Loucy (cell line): Measurements from ENCODE around the gene ATF6.

ENCODE experiments used
- H2AFZ ChIP-seq: fragments of 200-600 bp; sonication (generic); 2 replicates; pipeline ENCODE4 v1.6.0; 2016; ENCODE audit warnings: antibody characterized with exemption, mild to moderate bottlenecking, low read length, moderate library complexity
- H3F3A ChIP-seq: fragments of 200-600 bp; 2 replicates; pipeline ENCODE4 v1.6.0; 2016; ENCODE audit warnings: antibody characterized with exemption, low read depth, mild to moderate bottlenecking
- H3K27me3 ChIP-seq: fragments of 200-600 bp; sonication (generic); 2 replicates; pipeline ENCODE4 v1.6.1; 2014; ENCODE audit warnings: low read length, mild to moderate bottlenecking; ENCODE audit not compliant: insufficient read depth, poor library complexity, severe bottlenecking
- H3K36me3 ChIP-seq: fragments of 200-600 bp; sonication (generic); 2 replicates; pipeline ENCODE4 v1.6.1; 2016; ENCODE audit warnings: low read length; ENCODE audit not compliant: insufficient read depth
- H3K4me1 ChIP-seq: fragments of 200-600 bp; sonication (generic); 2 replicates; pipeline ENCODE4 v1.5.1; 2014; ENCODE audit warnings: low read length, mild to moderate bottlenecking; ENCODE audit not compliant: insufficient read depth, poor library complexity, severe bottlenecking
- H3K4me2 ChIP-seq: fragments of 200-600 bp; sonication (generic); 2 replicates; pipeline ENCODE4 v1.6.0; 2014; ENCODE audit warnings: antibody characterized with exemption, low read length, low read depth, mild to moderate bottlenecking; ENCODE audit not compliant: poor library complexity, severe bottlenecking
- H3K4me3 ChIP-seq: fragments of 200-600 bp; sonication (generic); 2 replicates; pipeline ENCODE4 v1.5.1; 2014; ENCODE audit warnings: low read length, mild to moderate bottlenecking, mixed read lengths; ENCODE audit not compliant: poor library complexity, severe bottlenecking
- H3K79me2 ChIP-seq: fragments of 200-600 bp; sonication (generic); 2 replicates; pipeline ENCODE4 v1.6.1; 2014; ENCODE audit warnings: low read length; ENCODE audit not compliant: insufficient read depth
- H3K9ac ChIP-seq: fragments of 200-600 bp; sonication (generic); 2 replicates; pipeline ENCODE4 v1.6.0; 2014; ENCODE audit warnings: mild to moderate bottlenecking, low read depth, low read length, moderate library complexity; ENCODE audit not compliant: poor library complexity, severe bottlenecking
- H3K9me2 ChIP-seq: fragments of 200-600 bp; sonication (generic); replicated peaks from 2 replicates; pipeline ENCODE4 v1.6.1; 2016; ENCODE audit warnings: low read depth, low read length, mixed read lengths
- H3K9me3 ChIP-seq: fragments of 200-600 bp; sonication (generic); 2 replicates; pipeline ENCODE4 v1.6.1; 2014; ENCODE audit warnings: mild to moderate bottlenecking, antibody characterized with exemption, low read length, low read depth; ENCODE audit not compliant: insufficient read depth
- H4K20me1 ChIP-seq: fragments of 200-600 bp; sonication (generic); 2 replicates; pipeline ENCODE4 v1.6.0; 2014; ENCODE audit warnings: antibody characterized with exemption, low read length, mild to moderate bottlenecking; ENCODE audit not compliant: insufficient read depth, poor library complexity, severe bottlenecking
- CTCF ChIP-seq: fragments of 200-600 bp; sonication (generic); conservative IDR thresholded peaks from 2 replicates; pipeline ENCODE4 v1.5.1; 2014; ENCODE audit warnings: mild to moderate bottlenecking, antibody characterized with exemption, low read length
- EZH2phosphoT487 ChIP-seq: fragments of 200-600 bp; IDR thresholded peaks from 2 replicates; pipeline ENCODE4 v1.6.1; 2018; ENCODE audit warnings: antibody characterized with exemption, mild to moderate bottlenecking, moderate library complexity, borderline replicate concordance

The ATF6 gene

DNA sequence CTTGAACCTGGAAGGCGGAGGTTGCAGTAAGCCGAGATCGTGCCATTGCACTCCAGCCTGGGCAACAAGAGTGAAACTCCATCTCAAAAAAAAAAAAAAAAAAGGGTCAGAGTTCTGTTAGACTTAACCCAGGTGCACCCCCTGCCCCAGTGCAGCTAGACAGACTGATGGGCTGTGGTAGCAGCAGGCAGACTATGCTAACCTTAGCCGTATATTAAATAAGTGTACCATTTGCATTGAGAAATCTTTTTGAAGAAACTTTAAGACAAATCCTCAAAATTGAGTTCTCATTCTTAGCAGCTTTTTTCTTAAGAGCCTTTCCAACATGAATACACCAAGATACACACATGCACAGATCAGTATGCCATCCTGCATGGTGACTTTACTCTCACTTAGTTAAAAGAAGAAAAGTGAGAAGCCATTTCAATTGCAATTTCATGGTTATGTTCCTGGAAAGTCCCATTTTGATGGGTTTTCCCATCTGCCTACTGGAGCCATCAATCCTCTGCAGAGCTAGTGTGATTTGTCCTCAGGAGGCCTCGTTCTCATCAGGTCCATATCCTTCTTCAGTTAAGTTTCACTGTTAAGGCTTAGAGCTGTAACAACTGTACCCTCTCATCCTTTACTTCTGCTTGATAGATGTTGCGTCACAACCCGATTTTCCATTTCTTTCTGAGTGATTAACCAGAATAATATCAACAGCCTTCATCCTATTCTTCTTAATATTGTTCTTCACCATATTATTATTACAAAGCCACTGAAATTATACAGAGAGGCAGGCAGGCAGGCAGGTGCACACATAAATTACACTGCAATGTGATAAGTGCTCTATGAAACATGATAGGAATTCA is 37.5 kb upstream of the ATF6 start:
- no peaks in the 10 kb centered on the region for H3K79me2 ChIP-seq
- no peak for TF ChIP-seq CTCF
- TF ChIP-seq EZH2phosphoT487 = no peak
- 0 out of 2 replicates have a peak, but pooled peaks cover 4% of the 10 kb centered on the region for H3F3A ChIP-seq
- H3K4me3 ChIP-seq = no peak overlapping the region
- no peaks in the 10 kb centered on the region for H4K20me1 ChIP-seq
- no peak overlapping the region for H3K9ac ChIP-seq
- no peaks in the 10 kb centered on the region for H3K9me3 ChIP-seq
- H2AFZ ChIP-seq = no peak overlapping the region
- no peaks in the 10 kb centered on the region for H3K36me3 ChIP-seq
- peaks cover 19% of the 10 kb centered on the region for H3K4me1 ChIP-seq
- H3K27me3 ChIP-seq = no peaks in the 10 kb centered on the region
- H3K4me2 ChIP-seq = no peak overlapping the region
- no peaks in the 10 kb centered on the region for H3K9me2 ChIP-seq

GRCh38 chr1:161730050-161730564 is 36.0 kb upstream of the ATF6 start:
- Histone ChIP-seq H3K79me2 (no peaks in the 10 kb centered on the region), H3K9me3 (no peaks in the 10 kb centered on the region), H3K9me2 (no peaks in the 10 kb centered on the region), H3F3A (0 out of 2 replicates have a peak, but pooled peaks cover 4% of the 10 kb centered on the region), H3K4me2 (no peak overlapping the region), H3K4me1 (peaks cover 19% of the 10 kb centered on the region), H3K27me3 (no peaks in the 10 kb centered on the region), H2AFZ (no peak overlapping the region), H3K4me3 (no peak overlapping the region), H4K20me1 (no peaks in the 10 kb centered on the region), H3K36me3 (no peaks in the 10 kb centered on the region), H3K9ac (no peak overlapping the region)
- TF ChIP-seq EZH2phosphoT487 = no peak
- TF ChIP-seq CTCF = no peak

- no peaks in the 10 kb centered on the region for H3K27me3 ChIP-seq
- H3K4me3 ChIP-seq = no peak overlapping the region
- H3K36me3 ChIP-seq = no peaks in the 10 kb centered on the region
- no peak overlapping the region for H2AFZ ChIP-seq
- no peaks in the 10 kb centered on the region for H3K9me3 ChIP-seq
- H4K20me1 ChIP-seq = no peaks in the 10 kb centered on the region
- no peak overlapping the region for H3K9ac ChIP-seq
- 0 out of 2 replicates have a peak, but pooled peaks cover 4% of the 10 kb centered on the region for H3F3A ChIP-seq
- H3K4me2 ChIP-seq = no peak overlapping the region
- H3K79me2 ChIP-seq = no peaks in the 10 kb centered on the region
- H3K4me1 ChIP-seq = peaks cover 11% of the 10 kb centered on the region
- TF ChIP-seq CTCF = no peak
- TF ChIP-seq EZH2phosphoT487 = no peak
- H3K9me2 ChIP-seq = no peaks in the 10 kb centered on the region
Observed at GRCh38 chr1:161731241-161731640, 34.9 kb upstream of the ATF6 start.
